HG03432 (cell line): Measurements from ENCODE around the gene CEP135.
"Not testable (repeated sequence)": the region's sequence is repeated elsewhere in the genome, so short reads cannot be mapped to it uniquely, and the experiment has no call there.

Source experiments
- ATAC-seq: cut with Tn5 transposase; IDR thresholded peaks from one replicate; pipeline ENCODE4 v1.9.1; 2021; ENCODE audit warnings: mild to moderate bottlenecking, moderate library complexity; ENCODE audit not compliant: unreplicated experiment

Gene CEP135, protein sequence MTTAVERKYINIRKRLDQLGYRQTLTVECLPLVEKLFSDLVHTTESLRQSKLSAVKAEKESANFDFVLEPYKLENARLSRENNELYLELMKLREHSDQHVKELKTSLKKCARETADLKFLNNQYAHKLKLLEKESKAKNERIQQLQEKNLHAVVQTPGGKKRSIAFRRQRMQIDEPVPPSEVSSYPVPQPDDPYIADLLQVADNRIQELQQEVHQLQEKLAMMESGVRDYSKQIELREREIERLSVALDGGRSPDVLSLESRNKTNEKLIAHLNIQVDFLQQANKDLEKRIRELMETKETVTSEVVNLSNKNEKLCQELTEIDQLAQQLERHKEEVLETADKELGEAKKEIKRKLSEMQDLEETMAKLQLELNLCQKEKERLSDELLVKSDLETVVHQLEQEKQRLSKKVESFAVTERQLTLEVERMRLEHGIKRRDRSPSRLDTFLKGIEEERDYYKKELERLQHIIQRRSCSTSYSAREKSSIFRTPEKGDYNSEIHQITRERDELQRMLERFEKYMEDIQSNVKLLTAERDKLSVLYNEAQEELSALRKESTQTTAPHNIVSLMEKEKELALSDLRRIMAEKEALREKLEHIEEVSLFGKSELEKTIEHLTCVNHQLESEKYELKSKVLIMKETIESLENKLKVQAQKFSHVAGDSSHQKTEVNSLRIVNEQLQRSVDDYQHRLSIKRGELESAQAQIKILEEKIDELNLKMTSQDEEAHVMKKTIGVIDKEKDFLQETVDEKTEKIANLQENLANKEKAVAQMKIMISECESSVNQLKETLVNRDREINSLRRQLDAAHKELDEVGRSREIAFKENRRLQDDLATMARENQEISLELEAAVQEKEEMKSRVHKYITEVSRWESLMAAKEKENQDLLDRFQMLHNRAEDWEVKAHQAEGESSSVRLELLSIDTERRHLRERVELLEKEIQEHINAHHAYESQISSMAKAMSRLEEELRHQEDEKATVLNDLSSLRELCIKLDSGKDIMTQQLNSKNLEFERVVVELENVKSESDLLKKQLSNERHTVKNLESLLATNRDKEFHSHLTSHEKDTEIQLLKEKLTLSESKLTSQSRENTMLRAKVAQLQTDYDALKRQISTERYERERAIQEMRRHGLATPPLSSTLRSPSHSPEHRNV

DNA sequence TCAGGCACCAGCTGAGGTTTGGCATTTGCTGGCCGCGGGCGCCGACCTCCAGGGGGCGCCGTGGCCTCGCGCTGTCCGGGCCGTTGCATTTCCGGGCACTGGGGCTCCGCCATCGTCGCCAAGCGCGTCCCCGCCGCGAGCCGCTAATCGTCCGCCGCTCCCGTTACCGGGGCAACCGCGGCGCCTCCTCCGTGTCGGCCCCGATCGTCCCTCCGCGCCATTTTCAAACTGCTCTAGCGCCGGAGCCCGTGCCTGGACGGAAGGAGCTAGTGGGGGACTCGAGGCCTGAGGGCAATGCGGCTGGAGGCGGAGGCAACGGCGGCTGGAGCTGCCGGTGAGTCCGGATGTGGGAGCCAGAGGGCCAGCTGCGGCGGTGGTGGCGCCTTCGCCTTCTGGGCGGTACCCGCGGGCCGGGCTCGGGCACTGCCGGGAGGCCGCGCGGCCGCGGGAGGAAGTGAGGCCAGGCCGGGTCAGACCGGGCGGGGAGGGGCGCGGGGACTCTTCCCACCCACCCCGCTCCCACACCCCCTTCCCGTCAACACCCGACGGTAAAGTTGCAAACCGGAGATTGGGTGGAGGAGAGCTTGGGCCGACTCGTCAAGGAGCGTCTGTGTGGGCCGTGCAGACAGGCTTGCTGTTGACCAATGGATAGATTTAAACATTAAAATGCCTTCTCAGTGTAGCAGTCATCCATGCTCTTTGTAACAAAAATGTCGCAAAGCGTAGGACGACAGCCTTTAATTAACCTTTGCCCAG, at the start of gene CEP135:
Gene CEP135 (plus strand): TSS at position 220 of the 756 bp plus-strand sequence. CDS start 3,186 bp downstream, outside the sequence.
- ATAC-seq, result peak; percentile 82

DNA sequence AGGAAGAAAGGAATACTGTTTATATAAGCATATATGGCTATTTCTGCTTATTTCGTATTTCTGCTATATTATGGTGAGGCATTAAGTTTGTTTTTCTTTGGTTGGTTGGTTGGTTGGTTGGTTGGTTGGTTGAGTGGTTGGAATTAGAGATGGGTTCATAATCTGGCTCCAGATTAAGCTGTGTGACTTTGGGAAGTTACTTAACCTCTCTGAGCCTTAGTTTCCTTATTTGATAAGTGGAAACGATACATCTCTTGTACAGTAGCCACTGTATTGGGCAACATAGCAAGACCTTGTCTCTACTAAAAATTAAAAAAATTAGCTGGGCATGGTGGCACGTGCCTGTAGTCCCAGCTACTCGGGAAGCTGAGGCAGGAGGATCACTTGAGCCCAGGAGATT, 46.1 kb upstream of the CEP135 start:
- no peak for ATAC-seq

DNA sequence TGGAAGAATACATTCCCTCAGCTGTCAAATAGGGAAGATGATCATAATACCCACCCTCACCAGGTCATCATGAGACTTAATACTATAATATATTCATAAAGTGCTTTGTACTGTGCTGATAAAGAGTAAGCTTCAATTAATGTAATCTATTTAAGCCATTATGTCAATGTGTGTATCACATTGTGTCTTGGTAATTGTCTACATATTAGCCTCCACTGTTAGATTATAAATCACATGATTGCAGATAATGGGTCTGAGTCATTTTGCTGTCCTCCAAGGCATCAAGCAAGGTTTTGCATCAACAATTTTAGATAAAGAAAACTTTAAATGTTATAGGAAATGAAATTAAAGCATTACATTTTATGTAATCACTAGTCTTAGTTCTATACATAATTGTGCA, 45.2 kb upstream of the CEP135 start:
- no peak for ATAC-seq

DNA sequence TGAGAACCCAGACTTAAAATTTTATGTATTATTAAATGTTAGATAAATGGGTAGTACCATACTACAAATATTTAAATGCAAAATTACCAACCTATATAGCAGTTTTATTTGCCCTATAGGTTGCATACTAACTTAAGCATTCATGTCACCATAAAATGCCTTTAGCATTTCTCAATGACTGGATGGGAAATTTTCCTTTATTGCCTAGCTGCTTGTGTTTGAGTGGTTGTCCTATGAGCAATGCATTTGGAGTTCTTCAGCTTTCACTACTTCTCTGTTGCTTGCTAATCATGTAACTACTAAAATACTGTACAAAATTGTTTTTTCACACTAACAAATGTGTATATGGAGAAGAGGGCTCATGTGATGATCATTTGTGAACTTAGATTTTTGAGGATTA, 44.2 kb upstream of the CEP135 start:
- no peak for ATAC-seq

DNA sequence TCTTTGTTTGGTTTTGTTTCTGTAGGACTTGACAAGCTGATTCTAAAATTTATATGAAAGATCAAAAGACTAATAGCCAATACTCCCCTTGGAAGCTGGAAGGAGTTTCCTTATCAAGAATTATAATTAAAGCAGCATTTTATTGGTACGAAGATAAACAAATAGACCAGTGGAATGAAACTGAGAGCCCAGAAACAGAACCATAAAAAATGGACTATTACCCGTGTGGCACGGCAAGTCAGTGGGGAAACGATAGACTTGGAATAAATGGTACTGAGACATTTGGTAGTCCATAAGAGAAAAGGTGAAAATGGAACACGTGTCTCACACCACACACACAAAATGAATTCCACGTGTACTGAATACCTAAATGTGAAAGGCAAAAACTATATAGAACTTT, 42.4 kb upstream of the CEP135 start:
- ATAC-seq, result no peak

DNA sequence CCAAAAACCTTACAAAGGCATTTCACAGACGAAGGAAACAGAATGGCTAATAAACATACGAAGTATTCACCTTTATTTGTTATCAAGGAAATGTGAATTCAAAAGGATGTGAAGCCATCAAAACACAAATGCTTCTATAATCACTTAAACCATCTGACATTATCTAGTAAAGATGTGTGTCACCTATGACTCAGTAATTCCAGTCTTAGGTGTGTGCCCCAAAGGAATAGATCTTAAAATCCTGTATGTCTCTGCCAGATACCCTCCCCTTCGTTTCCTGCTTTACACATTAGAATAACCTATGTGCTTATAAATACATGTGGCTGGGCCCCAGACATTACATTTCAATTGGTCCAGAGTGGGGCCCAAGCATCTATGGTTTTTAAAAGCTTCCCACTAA, 41.8 kb upstream of the CEP135 start:
- ATAC-seq, result no peak

DNA sequence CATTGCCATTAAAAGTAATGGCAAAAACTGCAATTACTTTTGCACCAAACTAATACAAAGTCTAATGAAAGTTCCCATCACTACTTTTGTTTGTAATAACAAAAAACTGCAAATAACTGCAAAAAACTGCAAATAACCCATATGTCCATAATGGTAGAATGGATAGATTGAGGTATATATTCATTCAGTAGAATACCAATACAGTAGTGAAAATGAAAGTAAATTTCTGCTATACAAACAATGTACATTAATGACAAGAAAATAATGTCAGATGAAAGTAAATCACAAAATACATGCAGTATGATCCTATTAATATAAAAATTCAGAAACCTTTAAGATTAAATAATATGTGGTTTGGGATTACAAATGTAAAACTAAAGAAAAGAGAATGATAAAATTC, 41.3 kb upstream of the CEP135 start:
- ATAC-seq, result peak; percentile 50

DNA sequence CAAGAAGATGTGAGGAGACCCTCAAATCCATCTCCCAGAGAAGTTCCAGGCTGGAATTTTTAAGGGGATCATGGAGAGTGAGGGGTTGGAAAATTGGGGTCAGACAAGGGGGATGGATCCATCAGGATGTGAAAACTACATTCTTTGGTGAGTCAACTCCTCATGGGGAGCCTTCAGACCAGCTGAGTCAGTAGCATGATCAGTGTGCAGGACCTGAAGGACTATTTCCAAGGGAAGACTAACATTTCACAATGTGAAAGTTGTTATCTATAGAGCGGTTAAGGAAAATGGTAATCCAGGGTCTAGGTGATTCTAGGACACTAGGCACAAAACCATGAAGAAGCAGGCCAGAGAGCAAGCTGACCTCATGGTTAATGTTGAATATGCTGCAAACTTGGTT, 38.6 kb upstream of the CEP135 start:
- no peak for ATAC-seq

DNA sequence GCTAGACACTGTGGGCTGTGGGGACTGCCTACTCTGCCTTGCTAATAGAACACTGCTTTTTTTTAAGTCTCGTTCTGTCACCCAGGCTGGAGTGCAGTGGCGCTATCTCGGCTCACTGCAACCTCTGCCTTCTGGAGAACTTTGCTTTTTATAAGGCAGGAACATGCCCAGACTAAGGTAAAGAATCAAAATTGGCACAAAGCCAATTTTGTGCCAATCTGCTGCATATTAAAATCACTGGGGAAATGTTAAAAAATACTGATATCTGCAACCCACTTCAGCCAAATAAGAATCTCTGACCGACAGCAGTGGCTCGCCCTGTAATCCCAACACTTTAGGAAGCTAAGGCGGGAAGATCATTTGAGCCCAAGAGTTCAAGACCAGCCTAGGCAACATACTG, 36.5 kb upstream of the CEP135 start:
- no peak for ATAC-seq

DNA sequence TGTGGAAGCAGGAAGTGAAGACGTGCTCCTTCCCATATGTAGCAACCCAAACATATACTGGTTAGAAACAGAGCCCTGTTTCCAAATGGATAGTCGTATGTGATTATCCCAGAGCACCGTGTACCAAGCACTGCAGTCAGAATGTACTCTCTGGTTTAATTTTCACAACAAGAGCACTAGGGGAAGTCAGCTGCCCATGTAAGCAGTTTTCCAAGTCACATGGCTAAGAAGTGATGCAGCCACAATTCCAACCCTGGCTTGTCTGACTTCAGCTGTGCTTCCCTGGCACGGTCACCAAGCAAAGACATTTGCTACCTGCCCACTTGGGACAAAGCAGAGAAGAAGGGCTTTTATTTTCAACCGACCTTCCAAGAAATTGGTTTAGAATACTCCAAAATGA, 28.2 kb upstream of the CEP135 start:
- no peak for ATAC-seq

DNA sequence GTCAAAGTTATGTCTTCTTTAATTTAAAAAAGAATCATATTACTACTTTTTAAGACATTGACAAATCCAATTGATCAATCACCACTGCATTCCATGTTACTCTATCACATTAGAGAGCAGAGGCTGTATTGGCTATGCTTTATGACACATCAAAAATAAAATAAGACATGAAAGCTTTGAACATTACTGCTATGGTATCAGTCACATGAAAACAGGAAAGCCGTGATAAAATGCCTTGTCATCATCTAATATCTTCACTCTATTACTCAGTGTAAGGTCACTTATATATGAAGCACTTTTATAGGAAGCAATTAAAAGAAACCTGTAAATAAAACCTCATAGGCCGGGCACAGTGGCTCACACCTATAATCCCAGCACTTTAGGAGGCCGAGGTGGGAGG, 27.7 kb upstream of the CEP135 start:
- no peak for ATAC-seq

DNA sequence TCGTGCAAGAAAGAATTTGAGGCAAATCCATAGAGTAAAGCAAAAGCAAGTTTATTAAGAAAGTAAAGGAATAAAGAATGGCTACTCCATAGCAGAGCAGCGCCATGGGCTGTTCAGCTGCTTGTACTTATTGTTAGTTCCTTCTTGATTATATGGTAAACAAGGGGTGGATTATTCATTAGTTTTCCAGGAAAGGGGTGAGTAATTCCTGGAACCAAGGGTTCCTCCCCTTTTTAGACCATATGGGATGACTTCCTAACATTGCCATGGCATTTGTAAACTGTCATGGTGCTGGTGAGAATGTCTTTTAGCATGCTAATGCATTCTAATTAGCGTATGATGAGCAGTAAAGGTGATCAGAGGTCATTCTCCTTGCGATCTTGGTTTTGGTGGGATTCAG, 23.5 kb upstream of the CEP135 start:
- no peak for ATAC-seq

DNA sequence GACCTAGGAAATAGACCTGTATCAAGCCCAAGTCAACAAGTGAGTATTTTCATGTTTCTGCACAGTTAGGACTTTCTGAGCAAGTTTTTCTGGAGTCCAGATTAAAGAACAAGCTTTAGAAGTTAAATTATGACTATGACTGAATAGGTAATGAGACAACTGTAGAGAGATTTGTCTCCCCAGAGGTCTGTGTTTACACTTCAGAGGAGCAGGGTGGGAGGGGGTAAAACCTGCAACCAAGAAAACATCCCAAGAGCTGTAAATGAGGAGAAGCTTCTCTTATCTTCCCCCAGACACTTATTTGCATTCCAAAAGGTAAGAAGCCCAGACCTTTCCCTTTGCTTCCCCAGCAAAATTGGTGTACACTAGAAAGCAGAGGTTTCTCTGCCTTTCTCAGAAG, 22.1 kb upstream of the CEP135 start:
- ATAC-seq, result peak; percentile 47

DNA sequence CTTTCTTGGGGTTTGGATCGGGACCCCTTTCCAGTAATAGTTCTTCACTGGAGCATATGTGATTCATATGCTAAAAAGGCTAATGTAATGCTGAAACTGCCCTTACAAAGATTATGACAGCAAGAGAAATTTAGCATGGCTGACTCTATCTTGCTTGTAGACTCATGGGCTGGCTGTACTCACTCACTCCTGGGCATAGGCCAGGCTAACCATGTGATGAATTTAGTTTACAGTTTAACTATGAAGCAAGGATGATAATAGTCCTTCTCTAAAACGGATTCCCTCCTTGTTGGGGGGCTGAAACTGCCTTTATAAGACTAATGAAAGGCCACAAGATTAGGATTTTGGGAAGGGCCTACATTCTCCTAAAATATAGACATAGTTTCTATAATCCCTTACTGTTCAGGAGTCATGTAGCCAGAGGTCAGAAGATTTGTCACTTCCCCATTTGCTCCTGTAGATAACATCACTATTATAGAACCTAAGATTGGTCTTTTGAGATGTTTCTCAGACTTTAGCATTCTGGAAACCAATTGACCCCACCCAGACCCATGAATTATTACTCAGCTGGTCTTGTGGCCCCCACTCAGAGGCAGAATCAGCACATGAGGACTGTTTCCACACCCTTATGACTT, 20.8 kb upstream of the CEP135 start:
- no peak for ATAC-seq

DNA sequence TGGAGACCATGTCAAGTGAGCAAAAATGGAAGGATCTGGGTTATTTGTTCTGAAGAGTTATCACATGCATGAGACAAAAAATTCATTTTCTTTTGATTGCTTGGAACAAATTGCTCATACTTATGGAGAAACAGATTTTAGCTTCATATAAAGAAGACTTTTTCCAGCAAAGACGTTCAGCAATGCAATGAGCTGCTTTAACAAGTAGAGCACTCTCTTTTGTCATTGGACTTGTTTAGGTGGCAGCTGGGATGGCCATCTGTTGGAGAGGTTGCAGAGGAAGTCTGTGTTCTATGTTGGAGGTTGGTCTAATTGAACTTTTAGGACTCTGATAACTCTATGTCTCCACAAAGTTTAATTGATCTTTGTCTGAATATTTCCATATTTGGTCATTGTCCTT, 19.9 kb upstream of the CEP135 start:
- ATAC-seq, result no peak

DNA sequence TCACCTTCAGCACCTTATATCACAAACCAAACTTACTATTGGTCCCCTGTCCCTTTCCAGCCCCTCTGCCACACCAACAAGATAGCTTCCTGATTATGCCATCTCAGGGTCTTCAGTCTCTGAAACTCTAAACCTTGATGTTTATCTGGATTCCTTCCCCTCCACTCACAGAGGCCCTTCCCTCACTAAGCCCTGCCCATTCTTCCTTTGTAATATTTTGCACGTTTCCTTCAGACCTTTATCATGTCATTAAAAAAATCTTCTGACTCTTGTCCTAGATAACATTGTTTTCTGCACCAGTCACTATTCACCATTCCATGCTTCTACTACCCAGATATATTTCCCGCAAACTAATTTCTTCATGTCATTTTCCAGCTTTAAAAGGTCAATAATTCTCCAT, 17.7 kb upstream of the CEP135 start:
- ATAC-seq, result no peak

DNA sequence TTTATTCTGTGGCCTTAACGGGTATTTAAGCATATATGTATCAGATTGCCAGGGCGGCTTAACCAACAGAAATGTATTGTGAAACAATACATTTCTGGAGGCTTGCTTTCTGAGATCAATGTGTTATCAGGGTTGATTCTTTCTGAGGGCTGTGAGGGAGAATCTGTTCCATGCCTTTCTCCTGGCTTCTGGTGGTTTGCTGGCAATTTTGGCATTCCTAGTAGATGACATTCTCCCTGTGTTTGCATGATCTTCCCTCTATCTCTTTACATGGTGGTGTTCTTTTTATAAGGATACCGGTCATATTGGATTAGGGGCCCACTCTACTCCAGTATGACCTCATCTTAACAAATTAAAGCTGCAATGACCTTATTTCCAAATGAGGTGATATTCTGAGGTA, 16.9 kb upstream of the CEP135 start:
- ATAC-seq, result no peak

DNA sequence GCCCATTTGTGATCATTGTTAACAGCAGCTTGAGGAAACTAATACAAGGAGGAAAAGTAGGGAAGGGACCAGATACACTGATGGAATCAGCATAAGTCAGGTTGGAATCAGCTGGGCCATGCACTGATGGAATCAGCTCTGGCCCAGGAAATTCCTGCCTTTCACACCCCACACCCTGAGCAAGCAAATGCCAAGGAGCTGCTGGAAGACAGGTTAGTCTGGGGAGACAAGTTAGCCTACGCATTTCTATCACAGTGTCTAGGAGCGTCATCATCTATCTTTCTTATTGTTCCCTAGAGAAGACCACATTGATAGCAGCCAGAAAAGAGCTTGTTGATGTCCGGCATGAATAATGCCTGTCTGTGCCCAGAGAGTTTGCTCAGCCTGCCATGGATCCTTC, 16.2 kb upstream of the CEP135 start:
- ATAC-seq, result no peak

DNA sequence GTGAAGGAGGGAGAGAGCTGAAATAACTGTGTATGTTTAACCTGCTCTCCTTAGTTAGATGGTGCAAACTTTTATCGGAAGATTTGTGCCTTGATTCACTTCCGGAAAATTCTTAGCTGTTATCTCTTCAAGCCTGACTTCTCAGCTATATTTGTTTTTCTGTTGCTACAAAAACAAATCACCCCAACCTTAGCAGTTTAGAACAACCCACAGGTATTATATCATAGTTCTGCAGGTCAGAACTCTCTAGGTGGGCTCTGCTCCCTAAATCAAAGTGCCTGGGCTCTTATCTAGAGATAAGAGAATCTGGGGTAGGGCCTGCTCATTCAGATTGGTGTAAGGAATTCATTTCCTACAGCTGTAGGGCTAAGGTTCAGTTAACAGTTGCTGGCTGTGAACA, 15.1 kb upstream of the CEP135 start:
- no peak for ATAC-seq

DNA sequence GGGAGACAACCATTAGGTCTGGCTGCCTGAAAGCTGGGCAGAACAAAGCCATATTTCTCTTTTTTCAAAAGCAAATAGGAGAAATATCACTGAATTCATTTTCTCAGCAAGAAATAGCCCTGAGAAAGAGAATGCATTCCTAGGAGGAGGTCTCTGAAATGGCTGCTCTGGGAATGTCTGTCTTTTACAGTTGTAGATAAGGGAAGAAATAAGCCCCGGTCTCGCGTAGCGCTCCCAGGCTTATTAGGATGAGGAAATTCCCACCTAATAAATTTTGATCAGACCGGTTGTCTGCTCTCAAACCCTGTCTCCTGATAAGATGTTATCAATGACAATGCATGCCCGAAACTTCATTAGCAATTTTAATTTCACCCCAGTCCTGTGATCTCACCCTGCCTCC, 12.8 kb upstream of the CEP135 start:
- ATAC-seq, result not testable (repeated sequence)
